ENCODE data around the gene KCNG1. TPM values are rescaled to one million over a fixed set of nuclear protein-coding genes. Genes with fewer than 3 reads are reported as not detected.

KCNG1 gene
- 118 and 145 TPM in 2 replicates for total RNA-seq

GRCh38 chr20:51022803-51023616, at the start of gene KCNG1:
KCNG1 (minus strand) TSS chr20:51023107; CDS start chr20:51010338, 12,769 bp downstream.

DNA sequence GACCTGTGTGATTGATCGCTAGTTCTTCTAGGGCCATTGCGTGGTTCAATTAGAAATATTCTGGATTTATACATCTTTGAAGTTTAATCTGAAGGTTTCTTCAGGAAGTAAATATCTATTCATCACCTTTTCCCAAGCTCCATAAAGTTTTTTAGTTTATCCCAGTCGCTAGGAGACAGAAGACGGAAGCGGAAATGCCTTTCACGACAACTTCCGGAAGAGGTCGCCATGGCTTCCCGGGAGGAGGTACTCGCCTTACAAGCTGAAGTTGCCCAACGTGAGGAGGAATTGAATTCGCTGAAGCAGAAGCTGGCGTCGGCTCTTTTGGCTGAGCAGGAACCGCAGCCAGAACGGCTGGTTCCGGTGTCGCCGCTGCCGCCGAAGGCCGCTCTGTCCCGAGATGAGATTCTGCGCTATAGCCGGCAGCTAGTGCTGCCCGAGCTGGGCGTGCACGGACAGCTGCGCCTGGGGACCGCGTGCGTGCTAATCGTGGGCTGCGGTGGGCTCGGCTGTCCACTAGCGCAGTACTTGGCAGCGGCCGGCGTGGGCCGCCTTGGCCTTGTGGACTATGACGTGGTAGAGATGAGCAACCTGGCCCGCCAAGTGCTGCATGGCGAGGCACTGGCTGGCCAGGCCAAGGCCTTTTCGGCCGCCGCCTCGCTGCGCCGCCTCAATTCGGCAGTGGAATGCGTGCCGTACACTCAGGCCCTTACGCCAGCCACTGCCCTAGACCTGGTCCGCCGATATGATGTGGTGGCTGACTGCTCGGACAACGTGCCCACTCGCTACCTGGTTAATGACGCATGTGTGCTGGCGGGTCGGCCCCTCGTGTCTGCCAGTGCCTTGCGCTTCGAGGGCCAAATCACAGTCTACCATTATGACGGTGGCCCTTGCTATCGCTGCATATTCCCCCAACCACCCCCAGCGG, 64.0 kb downstream of the KCNG1 start, which contains the start of gene MOCS3:
MOCS3 (plus strand) TSS at position 204 of the 928 bp plus-strand sequence; CDS start at position 229, 25 bp downstream.

GRCh38 chr20:50957798-50958614, 64.9 kb downstream of the KCNG1 start, which contains the start of gene DPM1:
DPM1 (minus strand) TSS chr20:50958532; CDS start chr20:50958523, 9 bp downstream.

Other genes with a start within 250 kb of the KCNG1 start
- gene BCAS4, start 228.0 kb downstream of the KCNG1 start, total RNA-seq, result 6.5 and 13.2 TPM in 2 replicates
- gene ADNP, start 91.7 kb downstream of the KCNG1 start, total RNA-seq, result 26.3 and 70.5 TPM in 2 replicates
- gene DPM1, start 64.6 kb downstream of the KCNG1 start, total RNA-seq, result 62.7 and 97.7 TPM in 2 replicates
- gene MOCS3, start 64.3 kb downstream of the KCNG1 start, total RNA-seq, result 9.9 and 11.2 TPM in 2 replicates